A549 treated with Mapracorat at 1 μM for 4 hours (cell line): ENCODE data around the gene UBTD1. TPM values are rescaled to one million over a fixed set of nuclear protein-coding genes. Genes with fewer than 3 reads are reported as not detected.

Source experiments
- total RNA-seq: library from RNA; stranded (reverse); fragments of 200-300 nt; extraction: Qiagen RNA extraction; gene quantifications from 5 replicates; pipeline ENCODE4 v1.2.3, GENCODE V29; 2022

Gene UBTD1, protein sequence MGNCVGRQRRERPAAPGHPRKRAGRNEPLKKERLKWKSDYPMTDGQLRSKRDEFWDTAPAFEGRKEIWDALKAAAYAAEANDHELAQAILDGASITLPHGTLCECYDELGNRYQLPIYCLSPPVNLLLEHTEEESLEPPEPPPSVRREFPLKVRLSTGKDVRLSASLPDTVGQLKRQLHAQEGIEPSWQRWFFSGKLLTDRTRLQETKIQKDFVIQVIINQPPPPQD
- total RNA-seq: 16.2 to 20.6 TPM (median 19.0 TPM) in 5 replicates

DNA sequence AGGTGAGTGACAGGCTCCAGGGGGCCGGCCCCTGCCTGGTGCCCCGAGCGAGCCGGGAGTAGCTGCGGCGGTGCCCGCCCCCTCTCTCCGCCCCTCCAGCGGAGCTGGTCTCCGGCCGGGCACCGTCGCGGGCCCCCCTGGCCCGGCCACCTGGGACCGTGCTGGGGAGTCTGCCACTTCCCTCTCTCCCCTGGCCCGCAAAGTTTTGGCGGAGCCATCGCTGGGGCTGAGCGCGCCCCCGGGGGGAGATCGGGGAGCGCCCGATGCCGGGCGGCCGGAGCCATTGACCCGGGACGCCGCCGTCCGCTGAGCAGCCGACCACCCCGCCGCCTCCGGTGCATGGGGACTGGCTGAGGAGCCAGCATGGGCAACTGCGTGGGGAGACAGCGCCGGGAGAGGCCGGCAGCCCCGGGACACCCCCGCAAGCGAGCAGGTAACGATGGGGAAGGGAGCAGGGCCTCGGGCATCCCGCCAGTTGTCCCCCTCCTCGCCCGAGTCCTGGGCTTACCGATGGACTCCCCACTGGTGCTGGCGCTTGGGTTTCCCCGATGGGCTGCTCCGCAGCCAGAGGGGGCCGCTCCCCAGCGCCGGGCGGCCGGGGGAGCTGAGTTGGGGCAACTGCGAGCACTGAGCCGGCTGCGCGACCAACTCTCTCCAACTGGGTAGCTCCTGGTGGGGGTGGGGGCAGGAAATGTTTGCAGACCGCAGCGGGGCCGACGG lies at the start of gene UBTD1:
Gene UBTD1, plus strand, starts transcription at position 84 of the 720 bp plus-strand sequence. Its CDS starts 280 bp downstream, at position 364.

DNA sequence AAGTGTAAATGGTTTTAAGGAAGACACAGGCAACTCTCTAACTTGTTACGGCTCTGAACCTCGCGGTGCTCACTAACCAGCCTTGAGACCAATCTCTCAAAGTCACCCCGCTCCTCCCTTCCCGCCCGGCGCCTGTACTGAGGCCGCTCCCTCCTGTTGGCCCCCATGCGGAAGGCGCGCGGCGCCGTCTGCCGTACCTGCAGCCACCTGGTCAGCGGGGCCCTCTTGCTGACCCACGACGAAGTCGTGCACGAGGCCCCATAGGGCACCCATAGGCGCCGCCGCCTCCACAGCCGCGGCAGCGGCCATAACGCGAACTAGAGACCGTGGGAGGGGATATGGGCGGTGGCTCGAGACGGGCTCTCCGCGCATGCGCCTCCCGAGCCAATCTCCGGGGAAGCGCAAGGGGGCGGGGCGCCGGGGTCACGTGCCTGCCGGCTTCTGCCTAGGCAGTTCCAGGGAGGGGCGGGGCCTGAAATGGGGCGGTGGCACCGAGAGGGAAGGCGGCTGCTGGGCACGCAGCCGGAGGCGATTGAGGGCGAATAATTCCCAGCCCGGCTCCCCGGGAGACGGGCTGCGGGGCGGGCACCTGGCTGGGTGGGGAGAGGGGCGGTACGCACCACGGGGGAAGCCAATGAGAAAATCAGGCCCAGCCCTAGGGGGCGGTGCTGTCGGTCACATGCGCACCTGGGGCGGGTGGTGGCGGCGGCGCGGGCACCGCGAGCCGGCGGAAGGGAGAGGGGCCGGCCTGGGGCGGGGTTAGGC lies 466 bp upstream of the UBTD1 start, which contains the start of gene MMS19:
Gene MMS19, minus strand, starts transcription at position 347 of the 765 bp plus-strand sequence. Its CDS starts 38 bp downstream, at position 309.

DNA sequence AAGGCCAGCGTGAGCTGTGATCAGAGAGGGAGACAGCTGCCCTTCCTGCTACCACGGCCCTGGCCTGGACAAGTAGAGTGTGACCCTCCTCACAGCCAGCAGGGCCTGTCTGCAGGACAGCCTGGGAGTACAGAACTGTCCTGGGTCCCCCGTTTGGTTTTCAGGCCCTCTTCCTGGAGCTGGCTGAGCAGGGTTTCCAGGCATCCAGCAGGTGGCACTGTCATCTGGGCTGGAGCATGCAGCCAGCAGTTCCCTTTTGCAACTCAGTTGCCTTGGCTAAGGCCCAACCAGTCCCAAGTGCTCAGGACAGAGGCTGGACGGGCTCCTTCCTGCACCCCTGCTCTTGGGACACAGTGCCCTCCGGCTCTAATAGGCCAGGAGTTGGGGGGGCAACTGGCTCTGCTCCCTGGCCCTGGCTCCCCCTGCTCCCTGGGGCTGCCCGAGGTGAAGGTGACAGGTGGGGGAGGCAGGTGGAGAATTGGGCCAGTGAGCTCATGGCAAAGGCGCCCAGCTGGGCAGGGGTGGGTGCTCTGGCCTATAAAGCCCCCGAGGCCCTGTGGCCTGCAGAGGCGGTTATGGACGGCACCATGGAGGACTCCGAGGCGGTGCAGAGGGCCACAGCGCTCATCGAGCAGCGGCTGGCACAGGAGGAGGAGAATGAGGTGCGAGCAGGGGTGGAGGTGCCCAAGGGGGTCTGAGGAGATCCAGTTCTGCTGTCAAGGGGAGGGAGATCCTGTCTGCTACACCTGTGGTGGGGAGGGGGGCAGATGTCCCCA lies 73.7 kb downstream of the UBTD1 start, which contains the start of gene ANKRD2:
Gene ANKRD2, plus strand, starts transcription at position 566 of the 776 bp plus-strand sequence. Its CDS starts 10 bp downstream, at position 576.

DNA sequence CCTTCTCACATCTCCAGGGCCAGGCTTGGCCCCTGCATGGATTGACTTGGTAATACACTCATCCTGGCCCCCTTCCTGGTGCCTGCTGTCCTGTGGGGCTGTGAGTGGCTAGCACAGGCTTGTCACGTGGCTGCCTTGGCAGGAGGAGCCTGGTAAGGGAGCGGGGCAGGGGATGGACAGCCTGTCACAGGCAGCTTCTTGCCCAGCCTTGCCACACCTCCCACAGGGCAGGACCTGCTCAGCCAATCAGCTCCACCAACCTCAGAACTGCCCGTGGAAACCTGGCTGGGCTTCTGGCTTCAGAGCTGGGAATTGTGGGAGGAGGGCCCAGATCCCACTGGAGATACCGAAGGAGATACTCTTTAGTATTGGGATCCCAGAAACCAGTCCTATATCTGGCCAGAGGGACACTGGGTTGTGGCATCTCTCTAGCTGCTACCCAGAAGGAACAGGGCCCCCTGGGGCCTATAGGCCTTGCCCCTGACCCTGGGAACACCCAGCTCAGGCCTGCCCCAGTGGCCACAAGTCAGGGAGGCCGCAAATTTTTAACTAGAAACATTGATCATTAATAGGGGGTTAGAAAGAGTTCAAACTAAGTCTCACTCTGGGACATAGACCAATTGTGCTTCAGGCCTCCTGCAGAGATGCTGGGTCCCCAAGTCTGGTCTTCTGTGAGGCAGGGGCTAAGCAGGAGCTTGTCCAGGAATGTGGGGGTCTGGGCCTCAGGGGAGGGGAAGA lies 85.5 kb downstream of the UBTD1 start, which contains the start of gene HOGA1:
Gene HOGA1, plus strand, starts transcription at position 330 of the 738 bp plus-strand sequence. Its CDS starts 315 bp downstream, at position 645.

DNA sequence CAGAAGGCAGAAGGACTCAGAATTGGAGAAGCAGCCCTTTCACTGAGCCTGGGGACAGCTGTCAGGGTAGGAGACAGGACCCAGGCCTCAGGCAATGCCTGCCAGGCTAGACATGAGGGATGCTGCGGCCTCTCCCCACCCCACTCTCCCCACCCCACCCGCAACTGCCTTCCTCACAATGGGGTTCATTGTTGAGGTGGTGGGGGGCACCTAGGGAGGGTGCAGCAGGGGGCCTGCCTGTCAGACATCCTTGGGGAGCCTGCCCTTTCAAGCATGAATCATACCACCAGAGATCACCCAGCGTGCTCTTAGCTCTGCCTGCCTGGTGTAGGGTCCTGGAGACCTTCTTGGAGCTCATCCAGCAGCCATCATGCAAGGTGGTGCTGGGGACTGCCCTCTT lies 90.8 kb downstream of the UBTD1 start, which contains the start of gene C10orf62:
Gene C10orf62, plus strand, starts transcription at position 243 of the 400 bp plus-strand sequence. CDS start 177 bp downstream, outside the sequence.

Other genes starting within 250 kb of the UBTD1 start
- gene ARHGAP19, start 206.3 kb upstream of the UBTD1 start, total RNA-seq: 4.6 to 5.5 TPM (median 5.0 TPM) in 5 replicates
- 1.2 to 2.8 TPM (median 1.6 TPM) in 5 replicates for gene FRAT1, start 179.7 kb upstream of the UBTD1 start, total RNA-seq
- 5.9 to 9.9 TPM (median 8.9 TPM) in 5 replicates for gene FRAT2, start 164.2 kb upstream of the UBTD1 start, total RNA-seq
- gene RRP12, start 97.6 kb upstream of the UBTD1 start, total RNA-seq: 49.9 to 64.6 TPM (median 56.3 TPM) in 5 replicates
- gene PGAM1, start 72.7 kb upstream of the UBTD1 start, total RNA-seq: 569 to 637 TPM (median 623 TPM) in 5 replicates
- 52.8 to 56.2 TPM (median 54.2 TPM) in 5 replicates for gene EXOSC1, start 52.9 kb upstream of the UBTD1 start, total RNA-seq
- gene ZDHHC16, start 52.7 kb upstream of the UBTD1 start, total RNA-seq: 45.4 to 53.7 TPM (median 50.4 TPM) in 5 replicates
- 40.0 to 50.7 TPM (median 47.0 TPM) in 5 replicates for gene MMS19, start 502 bp upstream of the UBTD1 start, total RNA-seq
- 4.7 to 7.9 TPM (median 6.3 TPM) in 5 replicates for gene ANKRD2, start 73.9 kb downstream of the UBTD1 start, total RNA-seq
- gene HOGA1, start 85.5 kb downstream of the UBTD1 start, total RNA-seq: 1.6 to 2.6 TPM (median 1.8 TPM) in 5 replicates
- not detected in 5 replicates for gene C10orf62, start 90.8 kb downstream of the UBTD1 start, total RNA-seq
- 6.3 to 8.1 TPM (median 7.0 TPM) in 5 replicates for gene MORN4, start 134.6 kb downstream of the UBTD1 start, total RNA-seq
- gene PI4K2A, start 141.7 kb downstream of the UBTD1 start, total RNA-seq: 20.9 to 25.7 TPM (median 25.2 TPM) in 5 replicates
- 87.1 to 130 TPM (median 117 TPM) in 5 replicates for gene AVPI1, start 188.3 kb downstream of the UBTD1 start, total RNA-seq
- gene MARVELD1, start 214.8 kb downstream of the UBTD1 start, total RNA-seq: 43.9 to 51.9 TPM (median 51.6 TPM) in 5 replicates
- gene ZFYVE27, start 238.2 kb downstream of the UBTD1 start, total RNA-seq: 19.1 to 25.5 TPM (median 25.1 TPM) in 5 replicates